ENCODE data around the gene TMEFF1.

DNA sequence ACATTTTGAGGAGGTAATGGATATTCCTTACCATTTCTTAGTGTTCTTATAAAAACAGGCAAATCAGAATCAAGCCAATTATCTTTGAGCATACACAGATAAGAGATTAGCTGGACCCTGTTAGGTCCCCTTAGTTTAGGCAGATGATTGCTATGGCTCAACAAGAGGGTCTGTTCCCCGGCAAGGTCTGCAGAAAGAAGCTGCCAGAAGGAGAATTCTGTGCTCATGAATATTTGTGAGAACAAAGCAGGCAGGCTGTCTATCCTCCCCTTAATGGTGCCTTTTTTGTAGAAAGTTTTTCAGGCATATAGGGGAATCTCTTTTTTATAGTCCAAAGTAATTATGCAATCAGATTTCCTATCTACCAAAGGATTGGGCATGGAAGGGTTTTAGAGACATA, 132.5 kb downstream of the TMEFF1 start:
- TF ChIP-seq, protein P1, sequence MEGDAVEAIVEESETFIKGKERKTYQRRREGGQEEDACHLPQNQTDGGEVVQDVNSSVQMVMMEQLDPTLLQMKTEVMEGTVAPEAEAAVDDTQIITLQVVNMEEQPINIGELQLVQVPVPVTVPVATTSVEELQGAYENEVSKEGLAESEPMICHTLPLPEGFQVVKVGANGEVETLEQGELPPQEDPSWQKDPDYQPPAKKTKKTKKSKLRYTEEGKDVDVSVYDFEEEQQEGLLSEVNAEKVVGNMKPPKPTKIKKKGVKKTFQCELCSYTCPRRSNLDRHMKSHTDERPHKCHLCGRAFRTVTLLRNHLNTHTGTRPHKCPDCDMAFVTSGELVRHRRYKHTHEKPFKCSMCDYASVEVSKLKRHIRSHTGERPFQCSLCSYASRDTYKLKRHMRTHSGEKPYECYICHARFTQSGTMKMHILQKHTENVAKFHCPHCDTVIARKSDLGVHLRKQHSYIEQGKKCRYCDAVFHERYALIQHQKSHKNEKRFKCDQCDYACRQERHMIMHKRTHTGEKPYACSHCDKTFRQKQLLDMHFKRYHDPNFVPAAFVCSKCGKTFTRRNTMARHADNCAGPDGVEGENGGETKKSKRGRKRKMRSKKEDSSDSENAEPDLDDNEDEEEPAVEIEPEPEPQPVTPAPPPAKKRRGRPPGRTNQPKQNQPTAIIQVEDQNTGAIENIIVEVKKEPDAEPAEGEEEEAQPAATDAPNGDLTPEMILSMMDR (IDR thresholded peaks at IDR 0.05) = no peak
- TF ChIP-seq POLR2A (IDR thresholded peaks at IDR 0.05) (no peak), POLR2AphosphoS5 (IDR thresholded peaks at IDR 0.05) (no peak)

Measured in gastroesophageal sphincter (tissue), 3 donors.